Stimulated activated CD4-positive, alpha-beta T cell treated with anti-CD3 and anti-CD28 coated beads, Interleukin-4, amount 100 ng/mL, for 4 hours (primary cell): Measurements from ENCODE around the gene LENEP.
"Not testable (repeated sequence)": the region's sequence is repeated elsewhere in the genome, so short reads cannot be mapped to it uniquely, and the experiment has no call there.

ENCODE experiments used
- DNase-seq, 2 experiments: peaks; one replicate each; pipeline ENCODE4 v3.0.0-alpha.2; 2020

LENEP gene

DNA sequence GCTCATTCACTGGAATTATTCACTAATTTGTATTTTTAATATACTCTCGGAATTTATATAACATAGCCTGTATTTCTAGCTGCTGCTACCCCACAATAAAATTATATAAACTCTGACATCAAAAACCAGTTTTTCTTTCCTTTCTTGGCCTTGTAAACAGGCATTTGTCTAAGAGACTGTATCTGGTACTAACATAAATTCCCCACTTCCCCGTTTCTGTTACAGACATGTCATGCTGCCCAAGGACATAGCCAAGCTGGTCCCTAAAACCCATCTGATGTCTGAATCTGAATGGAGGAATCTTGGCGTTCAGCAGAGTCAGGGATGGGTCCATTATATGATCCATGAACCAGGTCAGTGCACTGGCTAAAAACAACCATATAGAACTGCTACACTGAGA is 15.6 kb upstream of the LENEP start:
- not testable (repeated sequence) for DNase-seq

- no peak for DNase-seq
These were observed 15.0 kb upstream of the LENEP start for GRCh38 chr1:154978360-154978759.

DNA sequence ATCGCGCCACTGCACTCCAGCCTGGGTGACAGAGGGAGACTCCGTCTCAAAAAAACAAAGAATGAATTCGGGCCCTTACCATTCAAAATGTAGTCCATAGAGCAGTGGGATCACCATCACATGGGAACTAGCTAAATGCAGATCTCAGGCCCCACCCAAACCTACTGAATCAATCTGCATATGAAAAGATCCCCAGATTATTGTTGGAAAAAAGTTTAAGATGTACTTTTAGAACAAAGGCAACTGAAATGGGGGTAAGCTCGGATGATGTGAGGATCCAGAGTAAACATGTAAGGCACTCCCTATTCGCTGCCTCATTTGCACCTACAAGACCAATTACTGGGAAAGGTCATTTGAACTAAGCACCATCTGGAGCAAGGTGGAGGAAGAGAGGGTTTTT is 11.0 kb upstream of the LENEP start:
- DNase-seq, result no peak

DNA sequence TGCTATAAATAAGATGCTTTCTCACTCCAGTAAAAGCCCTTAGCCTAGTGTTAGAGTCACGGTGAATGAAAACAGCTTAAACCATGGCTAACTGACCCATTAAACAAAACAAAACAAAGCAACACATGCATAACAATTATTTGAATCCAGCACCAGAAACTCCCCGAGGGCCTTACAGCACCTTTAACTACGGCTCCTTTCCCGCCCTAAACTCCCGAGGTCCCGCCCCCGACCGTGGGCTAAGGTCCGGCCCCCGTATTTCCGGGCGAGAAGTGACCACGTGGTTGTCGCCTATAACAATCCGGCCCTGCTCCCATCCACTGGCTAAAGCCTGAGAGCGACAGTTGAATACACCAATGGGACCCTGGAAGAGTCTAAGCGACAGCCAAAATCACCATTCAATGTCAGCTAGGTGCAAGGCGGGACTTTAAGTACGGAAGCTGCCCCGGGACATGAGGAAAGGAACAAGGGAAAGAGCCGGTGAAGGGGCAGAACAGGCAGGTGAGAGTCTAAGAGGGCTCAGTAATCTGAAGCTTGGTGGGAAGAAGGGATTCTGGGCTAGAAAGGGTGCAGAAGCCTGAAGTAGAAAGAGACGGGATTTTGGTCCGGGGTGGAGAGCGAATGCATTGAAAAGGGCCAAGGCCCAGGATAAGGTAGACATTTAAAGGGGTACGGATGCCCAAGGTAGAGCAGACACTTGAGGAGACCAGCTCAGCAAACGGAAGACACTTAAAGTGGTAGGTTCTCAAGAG is 10.3 kb upstream of the LENEP start, which contains the start of gene FLAD1:
TSS of gene FLAD1 (plus strand) at position 448 of the 752 bp plus-strand sequence. CDS start 351 bp downstream, outside the sequence.
- peak; percentile 91 to 96 for DNase-seq

GRCh38 chr1:154983776-154984466 is 9.5 kb upstream of the LENEP start:
- DNase-seq, result no peak

- DNase-seq, result not testable (repeated sequence)
These were observed 6.7 kb upstream of the LENEP start for GRCh38 chr1:154986736-154987135.

DNA sequence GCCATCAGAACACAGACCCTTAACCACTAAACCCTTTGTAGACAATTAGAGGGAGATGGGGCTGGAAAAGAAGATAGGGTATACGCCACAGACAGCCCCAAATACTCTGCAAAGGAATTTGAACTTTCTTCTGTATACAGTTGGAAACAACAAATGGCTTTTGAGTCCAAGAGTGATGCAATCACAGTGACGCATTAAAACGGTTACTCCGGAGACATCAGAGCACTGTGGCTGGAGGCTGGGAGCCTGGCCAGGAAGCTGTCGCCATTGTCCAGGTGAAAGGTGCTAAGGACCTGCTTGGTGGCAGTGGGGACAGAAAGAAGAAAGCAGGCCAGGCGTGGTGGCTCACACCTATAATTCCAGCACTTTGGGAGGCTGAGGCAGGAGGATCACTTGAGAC is 6.1 kb upstream of the LENEP start:
- DNase-seq, result no peak

DNA sequence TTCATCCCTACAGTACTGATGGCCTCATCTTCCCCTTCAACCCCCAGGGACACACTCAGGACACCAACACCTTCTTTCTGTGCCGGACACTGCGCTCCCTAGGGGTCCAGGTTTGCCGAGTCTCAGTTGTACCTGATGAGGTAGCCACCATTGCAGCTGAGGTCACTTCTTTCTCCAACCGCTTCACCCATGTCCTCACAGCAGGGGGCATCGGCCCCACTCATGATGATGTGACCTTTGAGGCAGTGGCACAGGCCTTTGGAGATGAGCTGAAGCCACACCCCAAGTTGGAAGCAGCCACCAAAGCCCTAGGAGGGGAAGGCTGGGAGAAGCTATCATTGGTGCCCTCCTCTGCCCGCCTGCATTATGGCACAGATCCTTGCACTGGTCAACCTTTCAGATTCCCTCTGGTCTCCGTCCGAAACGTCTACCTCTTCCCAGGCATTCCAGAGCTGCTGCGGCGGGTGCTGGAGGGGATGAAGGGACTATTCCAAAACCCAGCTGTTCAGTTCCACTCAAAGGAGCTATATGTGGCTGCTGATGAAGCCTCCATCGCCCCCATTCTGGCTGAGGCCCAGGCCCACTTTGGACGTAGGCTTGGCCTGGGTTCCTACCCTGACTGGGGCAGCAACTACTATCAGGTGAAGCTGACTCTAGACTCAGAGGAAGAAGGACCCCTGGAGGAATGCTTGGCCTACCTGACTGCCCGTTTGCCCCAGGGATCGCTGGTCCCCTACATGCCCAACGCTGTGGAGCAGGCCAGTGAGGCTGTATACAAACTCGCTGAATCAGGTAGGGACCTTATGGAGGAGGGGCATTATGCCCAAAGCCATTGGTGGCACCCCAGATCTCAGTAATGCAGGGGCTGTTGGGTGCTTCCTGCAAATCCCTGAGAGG is 5.1 kb upstream of the LENEP start:
- no peak for DNase-seq

GRCh38 chr1:154989195-154989860 is 4.1 kb upstream of the LENEP start:
- DNase-seq, result no peak

DNA sequence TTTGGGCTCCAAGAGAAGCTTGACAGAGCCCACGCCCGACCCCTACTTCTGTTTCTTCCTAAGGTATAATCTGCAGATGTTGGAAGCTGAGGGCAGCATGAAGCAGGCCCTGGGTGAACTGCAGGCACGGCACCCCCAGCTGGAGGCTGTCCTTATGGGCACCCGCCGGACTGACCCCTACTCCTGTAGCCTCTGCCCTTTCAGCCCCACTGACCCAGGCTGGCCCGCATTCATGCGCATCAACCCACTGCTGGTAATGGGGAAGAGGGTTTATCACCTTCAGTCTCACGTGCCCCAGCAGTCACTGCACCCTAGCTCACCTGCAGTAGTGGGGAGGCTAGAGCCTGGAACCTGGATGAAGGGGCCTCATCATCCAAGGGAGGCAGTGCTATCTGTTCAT is 3.1 kb upstream of the LENEP start:
- DNase-seq, result no peak

DNA sequence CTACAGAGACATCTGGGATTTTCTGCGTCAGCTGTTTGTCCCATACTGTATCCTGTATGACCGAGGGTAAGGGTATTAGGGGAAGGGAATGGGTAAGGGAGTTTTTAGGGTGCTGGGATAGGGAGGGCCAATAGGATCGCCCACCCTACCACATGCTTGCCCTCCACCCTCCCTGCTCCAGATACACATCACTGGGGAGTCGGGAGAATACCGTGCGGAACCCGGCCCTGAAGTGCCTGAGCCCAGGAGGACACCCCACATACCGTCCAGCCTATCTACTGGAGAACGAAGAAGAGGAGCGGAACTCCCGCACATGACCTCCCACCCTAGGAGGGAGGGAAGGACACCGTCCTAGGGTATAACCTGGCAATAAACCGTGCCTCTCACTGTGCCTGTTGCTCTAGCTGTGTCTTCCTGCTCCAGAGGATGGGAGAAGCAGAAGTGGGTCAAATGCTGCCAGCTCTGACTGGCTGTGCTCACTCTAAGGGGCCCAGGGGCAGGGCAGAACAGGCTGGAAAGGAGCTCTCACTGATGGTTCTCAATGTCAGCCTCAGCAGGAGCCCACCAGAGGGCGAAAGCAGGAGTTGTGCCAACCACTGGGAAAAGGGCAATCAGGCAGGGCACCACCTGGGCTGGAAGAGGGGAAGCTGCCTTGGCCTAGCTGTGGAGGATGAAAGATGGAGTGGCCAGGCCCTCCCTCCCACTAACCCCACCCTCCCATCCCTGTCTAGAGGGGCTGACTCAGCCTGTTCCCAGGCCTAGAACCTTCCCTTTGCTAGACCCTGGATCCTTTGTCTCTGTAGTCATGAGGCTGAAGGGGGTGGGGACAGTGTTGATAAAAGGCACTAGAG is 440 bp upstream of the LENEP start:
- DNase-seq, result no peak

GRCh38 chr1:154994269-154994587 is 842 bp downstream of the LENEP start:
- no peak for DNase-seq

- DNase-seq, result no peak
These were observed 1.2 kb downstream of the LENEP start for GRCh38 chr1:154994591-154994990.

DNA sequence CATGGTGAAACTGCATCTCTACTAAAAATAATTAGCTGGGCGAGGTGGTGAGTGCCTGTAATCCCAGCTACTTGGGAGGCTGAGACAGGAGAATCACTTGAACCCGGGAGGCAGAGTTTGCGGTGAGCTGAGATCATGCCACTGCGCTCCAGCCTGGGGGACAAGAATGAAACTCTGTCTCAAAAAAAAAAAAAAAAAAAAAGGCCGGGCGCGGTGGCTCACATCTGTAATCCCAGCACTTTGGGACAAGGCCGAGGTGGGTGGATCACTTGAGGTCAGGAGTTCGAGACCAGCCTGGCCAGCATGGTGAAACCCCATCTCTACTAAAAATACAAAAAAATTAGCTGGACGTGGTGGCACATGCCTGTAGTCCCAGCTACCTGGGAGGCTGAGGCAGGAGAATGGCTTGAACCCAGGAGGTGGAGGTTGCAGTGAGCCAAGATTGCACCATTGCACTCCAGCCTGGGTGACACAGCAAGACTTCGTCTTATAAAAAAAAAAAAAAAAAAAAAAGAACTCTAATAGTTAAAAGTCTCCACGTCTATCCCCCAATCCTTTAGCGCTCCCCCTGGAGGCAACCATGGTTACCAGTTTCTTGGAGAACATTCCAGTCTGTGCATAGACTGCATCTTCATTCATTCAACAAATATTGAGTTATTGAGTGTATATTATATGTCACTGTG is 2.1 kb downstream of the LENEP start:
- not testable (repeated sequence) for DNase-seq

DNA sequence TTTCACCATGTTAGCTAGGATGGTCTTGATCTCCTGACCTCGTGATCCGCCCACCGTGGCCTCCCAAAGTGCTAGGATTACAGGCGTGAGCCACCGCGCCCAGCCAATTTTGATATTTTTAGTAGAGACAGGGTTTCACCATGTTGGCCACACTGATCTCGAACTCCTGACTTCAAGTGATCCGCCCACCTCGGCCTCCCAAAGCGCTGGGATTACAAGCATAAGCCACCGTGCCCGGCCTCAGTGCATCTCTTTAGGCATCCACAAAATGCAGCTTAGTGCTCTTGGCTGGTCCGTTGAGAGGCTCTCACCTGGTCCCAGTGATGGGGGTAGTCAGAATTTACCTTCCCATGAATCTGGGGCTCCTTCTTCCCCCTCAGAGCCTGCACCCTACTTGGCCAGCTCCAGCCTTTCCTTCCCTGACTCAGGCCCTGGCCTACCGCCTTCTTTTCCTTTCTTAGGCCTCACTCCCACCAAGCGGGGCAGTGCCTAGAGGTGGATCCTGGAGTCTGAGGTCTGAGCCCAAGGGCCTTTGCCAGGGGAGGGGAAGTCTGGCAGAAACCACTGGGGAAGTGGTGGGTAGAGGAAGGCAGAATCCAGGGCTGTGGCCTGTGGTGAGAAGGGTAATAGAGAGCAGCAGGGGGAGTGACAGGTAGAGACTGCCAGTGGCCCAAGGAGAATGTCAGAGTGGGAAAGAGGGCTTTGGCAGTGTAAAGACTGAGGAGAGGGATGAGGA is 3.7 kb downstream of the LENEP start:
- no peak for DNase-seq

GRCh38 chr1:154998201-154998780 is 4.9 kb downstream of the LENEP start:
- DNase-seq, result no peak

DNA sequence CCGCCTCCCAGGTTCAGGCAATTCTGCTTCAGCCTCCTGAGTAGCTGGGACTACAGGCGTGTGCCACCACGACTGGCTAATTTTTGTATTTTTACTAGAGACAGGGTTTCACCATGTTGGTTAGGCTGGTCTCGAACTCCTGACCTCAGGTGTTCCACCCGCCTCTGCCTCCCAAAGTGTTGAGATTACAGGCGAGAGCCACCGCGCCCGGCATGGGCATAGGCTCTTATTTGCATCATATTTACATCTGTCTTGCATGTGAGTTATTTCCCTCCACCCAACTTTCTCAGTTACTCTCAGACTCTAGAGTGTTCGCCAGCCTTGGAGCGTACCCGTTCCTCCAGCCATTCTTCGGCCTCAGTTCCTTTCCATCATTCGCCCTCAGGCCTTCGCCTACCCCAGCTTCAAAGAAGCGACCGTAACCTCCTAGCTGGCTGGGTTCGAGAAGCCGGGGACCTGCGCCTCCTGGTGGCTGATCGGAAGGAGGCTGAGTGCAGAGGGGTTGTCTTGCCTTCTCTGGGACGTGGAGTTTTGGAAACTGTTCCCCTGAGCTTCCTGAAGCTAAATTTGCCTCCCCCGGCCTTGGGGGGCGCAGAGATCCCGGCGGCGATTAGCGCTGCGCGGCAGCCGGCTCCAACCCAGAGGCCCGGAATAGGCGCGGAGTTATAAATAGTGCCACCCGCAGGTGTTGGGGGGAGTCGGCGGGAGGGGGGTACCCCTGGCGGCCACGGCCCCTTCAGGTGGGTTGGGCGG is 5.6 kb downstream of the LENEP start:
- peak; percentile 68 to 71 for DNase-seq

DNA sequence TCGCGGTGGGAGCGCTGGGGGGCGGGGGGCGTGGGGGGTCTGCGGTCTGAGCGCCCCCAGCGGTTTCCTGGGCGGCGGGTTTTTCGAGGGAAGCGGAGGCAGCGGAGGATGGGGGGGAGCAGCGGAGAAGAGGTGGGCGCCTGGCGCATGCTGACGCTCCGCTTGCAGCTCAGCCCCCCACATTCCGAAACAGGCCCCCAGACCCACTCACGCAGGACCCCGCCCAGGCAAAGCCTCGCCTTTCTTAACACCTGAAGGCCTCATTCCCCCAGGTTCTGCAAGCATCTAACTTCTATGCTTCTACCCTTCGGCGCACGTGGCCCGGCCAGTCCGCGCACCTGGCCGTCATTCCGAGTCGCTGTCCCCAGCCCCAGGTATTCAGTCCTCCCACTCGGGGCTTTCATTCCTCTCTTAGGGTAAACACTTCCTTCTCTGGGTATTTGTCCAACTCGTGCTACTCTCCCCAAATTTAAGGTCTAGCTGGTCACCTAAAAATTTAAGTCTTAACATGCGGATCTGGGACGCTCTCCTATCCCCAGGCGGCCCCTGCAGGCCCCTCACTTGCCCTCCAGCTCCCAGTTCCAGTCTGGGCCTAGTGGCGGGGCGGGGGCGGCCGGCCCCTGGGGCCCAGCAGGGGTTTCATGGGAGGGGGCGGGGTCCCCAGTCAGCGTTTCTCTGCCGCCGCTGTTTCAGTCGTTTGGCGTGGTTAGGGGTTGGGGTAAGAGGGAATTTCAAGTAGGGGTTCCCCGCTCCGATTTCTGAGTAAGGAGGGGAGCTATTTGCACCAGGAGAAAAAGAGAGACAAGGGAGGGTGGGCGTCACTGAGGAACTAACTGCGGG is 6.4 kb downstream of the LENEP start:
- DNase-seq, result peak; percentile 53 to 66

DNA sequence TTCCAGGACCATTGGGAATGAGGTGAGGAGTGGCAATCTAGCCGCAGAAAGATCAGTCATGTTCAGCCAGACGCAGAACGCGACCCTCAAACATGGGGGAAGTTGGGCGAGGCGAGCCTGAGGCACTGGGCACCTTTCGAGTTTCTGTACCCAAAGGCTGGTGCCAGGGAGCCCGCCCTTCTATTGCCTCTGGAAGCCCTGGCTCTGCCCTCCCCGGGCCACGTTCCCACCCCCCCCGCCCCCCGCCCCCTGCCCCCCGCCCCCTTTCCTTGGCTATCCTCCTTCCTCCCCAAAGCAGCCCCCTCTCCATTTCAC is 7.0 kb downstream of the LENEP start:
- DNase-seq, result no peak
